HCT116 (cell line): ENCODE measurements around the gene NEK6. TPM values are rescaled to one million over a fixed set of nuclear protein-coding genes. Genes with fewer than 3 reads are reported as not detected.

Source experiments
- ATAC-seq: fragments of 200-7000 bp; cut with Tn5 transposase; 2 replicates; pipeline ENCODE4 v1.9.1; 2020; ENCODE audit warnings: mild to moderate bottlenecking, moderate library complexity
- BruUV-seq: library from RNA; stranded (reverse); fragments of 400-500 nt; replicated peaks from 2 replicates; lab custom pipeline; 2021; lab: Mats Ljungman, UMichigan
- CTCF ChIA-PET: fragments of 300-600 bp; sonication (Branson Sonifier 250); formaldehyde crosslinking; loops from one replicate; lab custom pipeline; 2021; ENCODE audit warnings: antibody characterized with exemption; lab: Charles Lee
- POLR2A ChIA-PET: fragments of 300-600, 350-600 bp; sonication (Branson Sonifier 250); formaldehyde crosslinking; loops from one replicate; lab custom pipeline; 2021; ENCODE audit warnings: antibody characterized with exemption; lab: Charles Lee
- RAD21 ChIA-PET, 2 experiments: fragments of 300-600 bp; sonication (Branson Sonifier 250); formaldehyde crosslinking; loops; one replicate each; lab custom pipeline; 2023; ENCODE audit warnings: low total read pairs in 2 of 2; ENCODE audit not compliant: uncharacterized antibody in 2 of 2, unreplicated experiment in 2 of 2, low non-redundant PET in 1 of 2; lab: Charles Lee
- DNase-seq: peaks from one replicate; pipeline ENCODE4 v3.0.0-alpha.2; 2010; ENCODE audit warnings: low read depth, low spot score
- H2AFZ ChIP-seq: fragments of 200-600 bp; shearing (Covaris generic), sonication (generic); 2 replicates; pipeline ENCODE4 v1.6.1; 2017; ENCODE audit warnings: low read depth, mixed run types, mixed read lengths, antibody characterized with exemption, low read length; ENCODE audit not compliant: poor library complexity, severe bottlenecking
- H3K27ac ChIP-seq: 2 replicates; pipeline ENCODE4 v1.5.1; 2012; ENCODE audit warnings: low read depth, low read length
- H3K27me3 ChIP-seq: fragments of 200-600 bp; sonication (generic); 2 replicates; pipeline ENCODE4 v1.6.1; 2016; ENCODE audit warnings: mixed run types, low read length, mixed read lengths; ENCODE audit not compliant: insufficient read depth
- H3K36me3 ChIP-seq, 2 experiments: fragments of 200-500 bp in 1 of 2; fragments of 200-600 bp in 1 of 2; sonication (Bioruptor generic) in 1 of 2; sonication (generic) in 1 of 2; 2 replicates each; pipeline versions ENCODE4 v1.5.1 to v1.6.1; 2014 to 2016; ENCODE audit warnings: low read length in 2 of 2, inconsistent platforms in 1 of 2, mixed read lengths in 1 of 2, mixed run types in 1 of 2; ENCODE audit not compliant: insufficient read depth in 2 of 2, control insufficient read depth in 1 of 2
- H3K4me1 ChIP-seq, 2 experiments: fragments of 200-600 bp in 1 of 2; sonication (generic) in 1 of 2; 2 replicates each; pipeline versions ENCODE4 v1.5.1 to v1.6.1; 2012 to 2017; ENCODE audit warnings: low read length in 2 of 2, inconsistent platforms in 1 of 2, mild to moderate bottlenecking in 1 of 2, mixed read lengths in 1 of 2, mixed run types in 1 of 2, moderate library complexity in 1 of 2; ENCODE audit not compliant: insufficient read depth in 2 of 2, control insufficient read depth in 1 of 2
- H3K4me2 ChIP-seq: fragments of 200-600 bp; sonication (generic); 2 replicates; pipeline ENCODE4 v1.6.1; 2017; ENCODE audit warnings: mixed run types, low read length, mixed read lengths
- H3K4me3 ChIP-seq, 2 experiments: fragments of 200-600 bp in 1 of 2; sonication (generic) in 1 of 2; replicated peaks in 1 of 2; 2 replicates each; pipeline ENCODE4 v1.5.1; 2011 to 2016; ENCODE audit warnings: low read length in 2 of 2, control low read depth in 1 of 2, low read depth in 1 of 2, mild to moderate bottlenecking in 1 of 2, mixed read lengths in 1 of 2, mixed run types in 1 of 2
- H3K79me2 ChIP-seq: fragments of 200-600 bp; sonication (generic); 2 replicates; pipeline ENCODE4 v1.6.1; 2017; ENCODE audit warnings: mild to moderate bottlenecking, mixed run types, low read length, moderate library complexity, mixed read lengths; ENCODE audit not compliant: insufficient read depth
- H3K9ac ChIP-seq: fragments of 200-600 bp; sonication (generic); 2 replicates; pipeline ENCODE4 v1.6.1; 2016; ENCODE audit warnings: low read length, mixed read lengths
- H3K9me2 ChIP-seq: fragments of 200-600 bp; sonication (generic), shearing (Covaris generic); 2 replicates; pipeline ENCODE4 v1.6.1; 2017; ENCODE audit warnings: mixed run types, mild to moderate bottlenecking, moderate library complexity; ENCODE audit not compliant: insufficient read depth
- H3K9me3 ChIP-seq, 2 experiments: fragments of 200-500 bp in 1 of 2; fragments of 200-600 bp in 1 of 2; sonication (Bioruptor generic) in 1 of 2; sonication (generic) in 1 of 2; 2 replicates each; pipeline ENCODE4 v1.6.1; 2014 to 2017; ENCODE audit warnings: low read length in 2 of 2, mixed read lengths in 2 of 2, inconsistent platforms in 1 of 2, low read depth in 1 of 2, mild to moderate bottlenecking in 1 of 2, mixed run types in 1 of 2, moderate library complexity in 1 of 2; ENCODE audit not compliant: control insufficient read depth in 1 of 2, insufficient read depth in 1 of 2
- H4K20me1 ChIP-seq: fragments of 200-600 bp; sonication (generic), shearing (Covaris generic); 2 replicates; pipeline ENCODE4 v1.6.1; 2017; ENCODE audit warnings: mixed run types, mild to moderate bottlenecking, moderate library complexity; ENCODE audit not compliant: insufficient read depth
- ATF3 ChIP-seq: IDR thresholded peaks from 2 replicates; pipeline ENCODE4 v1.6.1; 2012
- CBX3 ChIP-seq: IDR thresholded peaks from 2 replicates; pipeline ENCODE4 v1.6.1; 2012; ENCODE audit warnings: low read depth
- CEBPB ChIP-seq: IDR thresholded peaks from 2 replicates; pipeline ENCODE4 v1.6.1; 2012; ENCODE audit warnings: low read depth
- CTCF ChIP-seq, 3 experiments: fragments of 200-600 bp in 1 of 3; sonication (generic) in 1 of 3; IDR thresholded peaks in 2 of 3; conservative IDR thresholded peaks in 1 of 3; 2 replicates each; pipeline ENCODE4 v1.5.1; 2012 to 2017; ENCODE audit warnings: low read depth in 2 of 3, low read length in 2 of 3, antibody characterized with exemption in 1 of 3, borderline replicate concordance in 1 of 3, control low read depth in 1 of 3, mild to moderate bottlenecking in 1 of 3, mixed read lengths in 1 of 3, mixed run types in 1 of 3, moderate library complexity in 1 of 3; ENCODE audit not compliant: insufficient read depth in 1 of 3
- EGR1 ChIP-seq: IDR thresholded peaks from 2 replicates; pipeline ENCODE4 v1.6.1; 2012; ENCODE audit warnings: low read depth
- ELF1 ChIP-seq: IDR thresholded peaks from 2 replicates; pipeline ENCODE4 v1.6.1; 2012; ENCODE audit warnings: low read depth, borderline replicate concordance
- EZH2 ChIP-seq: fragments of 200-600 bp; sonication (generic); IDR thresholded peaks from 2 replicates; pipeline ENCODE4 v1.6.1; 2017; ENCODE audit warnings: antibody characterized with exemption, mixed run types
- EZH2phosphoT487 ChIP-seq: fragments of 200-600 bp; IDR thresholded peaks from 2 replicates; pipeline ENCODE4 v1.6.1; 2018; ENCODE audit warnings: antibody characterized with exemption, borderline replicate concordance
- POLR2A ChIP-seq: IDR thresholded peaks from 2 replicates; pipeline ENCODE4 v1.7.0; 2011; ENCODE audit warnings: borderline replicate concordance; ENCODE audit not compliant: insufficient read depth, insufficient read length; ENCODE audit errors: extremely low read depth
- POLR2AphosphoS5 ChIP-seq: IDR thresholded peaks from 2 replicates; pipeline ENCODE4 v1.6.1; 2011; ENCODE audit warnings: mild to moderate bottlenecking, low read depth, low read length, moderate library complexity
- TCF7L2 ChIP-seq: IDR thresholded peaks from 2 replicates; pipeline ENCODE4 v1.7.0; 2011; ENCODE audit warnings: borderline replicate concordance, inconsistent platforms; ENCODE audit not compliant: insufficient read depth, insufficient read length; ENCODE audit errors: extremely low read depth
- YY1 ChIP-seq: IDR thresholded peaks from 2 replicates; pipeline ENCODE4 v1.6.1; 2011; ENCODE audit warnings: low read length, low read depth, moderate library complexity, mild to moderate bottlenecking; ENCODE audit not compliant: insufficient replicate concordance; ENCODE audit errors: extremely low read depth
- ZBTB33 ChIP-seq: IDR thresholded peaks from 2 replicates; pipeline ENCODE4 v1.6.1; 2011; ENCODE audit warnings: mild to moderate bottlenecking, low read length, moderate library complexity; ENCODE audit not compliant: insufficient replicate concordance; ENCODE audit errors: extremely low read depth
- ZFX ChIP-seq: fragments of 450-650 bp; IDR thresholded peaks from 2 replicates; pipeline ENCODE4 v1.6.1; 2017
- intact Hi-C: fragments of 100-400 bp; cut with micrococcal nuclease; formaldehyde crosslinking; loops from 2 replicates; pipeline ENCODE4 v1.10.0; 2022
- total RNA-seq: library from RNA; stranded (reverse); gene quantifications from one replicate; pipeline ENCODE4 v1.2.1, GENCODE V29; 2021; ENCODE audit not compliant: unreplicated experiment
- TF ChIP-seq, protein P1 (sequence below): IDR thresholded peaks from 2 replicates; pipeline ENCODE4 v1.6.1; 2012; ENCODE audit warnings: low read depth

Gene NEK6
- total RNA-seq, 1 experiment from 2014 or later: 40.8 TPM

GRCh38 chr9:124308606-124309491 is 51.1 kb downstream of the NEK6 start:
- no TSS peak for BruUV-seq
- peak overlapping the region in 1 of 2 experiments; percentile 27; a peak in 2 of 4 replicates for H3K4me3 ChIP-seq
- H3K79me2 ChIP-seq: no peaks in the 10 kb centered on the region; the same call in 1 of the 2 replicates
- no peaks in the 10 kb centered on the region for H3K27me3 ChIP-seq
- intact Hi-C loops: loop anchor here (5.0 kb wide), 1 partner anchor 52 kb away; the partner anchor contains the start of gene NEK6
- H3K9ac ChIP-seq: peak overlapping the region; percentile 52
- TF ChIP-seq ELF1: no peak
- TF ChIP-seq POLR2A: no peak
- no peak for TF ChIP-seq EZH2
- TF ChIP-seq, protein P1, sequence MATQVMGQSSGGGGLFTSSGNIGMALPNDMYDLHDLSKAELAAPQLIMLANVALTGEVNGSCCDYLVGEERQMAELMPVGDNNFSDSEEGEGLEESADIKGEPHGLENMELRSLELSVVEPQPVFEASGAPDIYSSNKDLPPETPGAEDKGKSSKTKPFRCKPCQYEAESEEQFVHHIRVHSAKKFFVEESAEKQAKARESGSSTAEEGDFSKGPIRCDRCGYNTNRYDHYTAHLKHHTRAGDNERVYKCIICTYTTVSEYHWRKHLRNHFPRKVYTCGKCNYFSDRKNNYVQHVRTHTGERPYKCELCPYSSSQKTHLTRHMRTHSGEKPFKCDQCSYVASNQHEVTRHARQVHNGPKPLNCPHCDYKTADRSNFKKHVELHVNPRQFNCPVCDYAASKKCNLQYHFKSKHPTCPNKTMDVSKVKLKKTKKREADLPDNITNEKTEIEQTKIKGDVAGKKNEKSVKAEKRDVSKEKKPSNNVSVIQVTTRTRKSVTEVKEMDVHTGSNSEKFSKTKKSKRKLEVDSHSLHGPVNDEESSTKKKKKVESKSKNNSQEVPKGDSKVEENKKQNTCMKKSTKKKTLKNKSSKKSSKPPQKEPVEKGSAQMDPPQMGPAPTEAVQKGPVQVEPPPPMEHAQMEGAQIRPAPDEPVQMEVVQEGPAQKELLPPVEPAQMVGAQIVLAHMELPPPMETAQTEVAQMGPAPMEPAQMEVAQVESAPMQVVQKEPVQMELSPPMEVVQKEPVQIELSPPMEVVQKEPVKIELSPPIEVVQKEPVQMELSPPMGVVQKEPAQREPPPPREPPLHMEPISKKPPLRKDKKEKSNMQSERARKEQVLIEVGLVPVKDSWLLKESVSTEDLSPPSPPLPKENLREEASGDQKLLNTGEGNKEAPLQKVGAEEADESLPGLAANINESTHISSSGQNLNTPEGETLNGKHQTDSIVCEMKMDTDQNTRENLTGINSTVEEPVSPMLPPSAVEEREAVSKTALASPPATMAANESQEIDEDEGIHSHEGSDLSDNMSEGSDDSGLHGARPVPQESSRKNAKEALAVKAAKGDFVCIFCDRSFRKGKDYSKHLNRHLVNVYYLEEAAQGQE: no peak
- no peak for TF ChIP-seq POLR2AphosphoS5
- TF ChIP-seq YY1: no peak
- no peak for TF ChIP-seq CEBPB
- no peak for TF ChIP-seq ZBTB33
- TF ChIP-seq CTCF (IDR thresholded peaks at IDR 0.05 in 2 of 3, conservative IDR thresholded peaks at IDR 0.05 in 1 of 3; ENCODE audit: borderline replicate concordance in 1 of 3, insufficient read depth in 1 of 3, low read depth in 2 of 3, low read length in 2 of 3): no peak
- no peak for TF ChIP-seq ATF3
- no peak for TF ChIP-seq CBX3
- no peak for TF ChIP-seq ZFX
- no peak for TF ChIP-seq EZH2phosphoT487
- no peak for TF ChIP-seq TCF7L2
- TF ChIP-seq EGR1: no peak
- TF ChIP-seq, all 23 proteins: peak for 0
- DNase-seq: no peak
- Histone ChIP-seq H3K9me3 (no peaks in the 10 kb centered on the region), H3K9me2 (no peaks in the 10 kb centered on the region), H3K36me3 (no peaks in the 10 kb centered on the region; a peak in 1 of 4 replicates), H3K4me1 (peaks cover 30 to 62% of the 10 kb centered on the region in 2 experiments), H2AFZ (no peak overlapping the region), H3K27ac (peak overlapping the region; percentile 35), H4K20me1 (no peaks in the 10 kb centered on the region), H3K4me2 (peak overlapping the region; percentile 68)
- CTCF ChIA-PET: no interaction called here
- RAD21 ChIA-PET: interaction anchor here in 1 of 2 experiments (0.6 kb wide), 1 partner anchor 33 kb away, joined by 3 read pairs; no protein-coding TSS in a partner anchor
- POLR2A ChIA-PET: no interaction called here
- peak; percentile 33 for ATAC-seq
